ENCODE measurements around the gene PYGM.

Gene PYGM

GRCh38 chr11:64776875-64777274 lies 17.1 kb upstream of the PYGM start:
- H3K27ac ChIP-seq: peak overlapping the region in 10 of 11 experiments; percentile 97 to 100 (median 99); a peak in 19 of 22 replicates
- peaks cover 51 to 57% (median 54%) of the 10 kb centered on the region in 11 experiments for H3K36me3 ChIP-seq
- no peaks in the 10 kb centered on the region for H3K27me3 ChIP-seq
- peaks cover 58 to 69% (median 61%) of the 10 kb centered on the region in 10 experiments for H3K4me1 ChIP-seq
- no peaks in the 10 kb centered on the region for H3K9me3 ChIP-seq (replicated peaks in 1 of 11)
- TF ChIP-seq Cebpa-rat (IDR thresholded peaks at IDR 0.05): no peak
- H4K20me1 ChIP-seq: peaks cover 54 to 60% (median 57%) of the 10 kb centered on the region in 11 experiments
- peak overlapping the region; percentile 92 to 98 (median 97) for H3K4me2 ChIP-seq
- H3K4me3 ChIP-seq: peak overlapping the region; percentile 71 to 98 (median 92)
- H3K9ac ChIP-seq: peak overlapping the region; percentile 96 to 100 (median 99)

GRCh38 chr11:64776425-64776824 lies 16.7 kb upstream of the PYGM start:
- Histone ChIP-seq H3K4me1 (peaks cover 63 to 74% (median 66%) of the 10 kb centered on the region in 10 experiments), H3K9me3 (replicated peaks in 1 of 11) (no peaks in the 10 kb centered on the region), H3K36me3 (peaks cover 55 to 61% (median 58%) of the 10 kb centered on the region in 11 experiments)

GRCh38 chr11:64774144-64774543 lies 14.4 kb upstream of the PYGM start:
- Histone ChIP-seq H3K36me3 (peaks cover 78 to 84% (median 81%) of the 10 kb centered on the region in 11 experiments), H3K27ac (peak overlapping the region in 5 of 11 experiments; percentile 24 to 77 (median 67); a peak in 4 of 22 replicates), H3K4me1 (peaks cover 75 to 79% (median 78%) of the 10 kb centered on the region in 10 experiments), H3K4me3 (peak overlapping the region in 7 of 10 experiments; percentile 9 to 46 (median 19); a peak in 7 of 20 replicates), H3K4me2 (peak overlapping the region; percentile 75 to 98 (median 96)), H4K20me1 (peaks cover 81 to 88% (median 84%) of the 10 kb centered on the region in 11 experiments), H3K9me3 (replicated peaks in 1 of 11) (no peaks in the 10 kb centered on the region), H3K27me3 (no peaks in the 10 kb centered on the region), H3K9ac (peak overlapping the region in 8 of 11 experiments; percentile 9 to 100 (median 81); a peak in 12 of 22 replicates)
- TF ChIP-seq Cebpa-rat (IDR thresholded peaks at IDR 0.05): no peak

More at GRCh38 chr11:64776425-64776824, 16.7 kb upstream of the PYGM start:
- Histone ChIP-seq H3K27me3 (no peaks in the 10 kb centered on the region), H4K20me1 (peaks cover 58 to 65% (median 61%) of the 10 kb centered on the region in 11 experiments), H3K4me3 (peak overlapping the region; percentile 71 to 98 (median 92)), H3K9ac (peak overlapping the region; percentile 96 to 100 (median 99)), H3K27ac (peak overlapping the region in 7 of 11 experiments; percentile 97 to 100 (median 99); a peak in 8 of 22 replicates), H3K4me2 (peak overlapping the region; percentile 92 to 98 (median 97))
- TF ChIP-seq Cebpa-rat (IDR thresholded peaks at IDR 0.05): no peak

- Histone ChIP-seq H3K9me3 (replicated peaks in 1 of 11) (no peaks in the 10 kb centered on the region), H3K27me3 (no peaks in the 10 kb centered on the region), H3K36me3 (peaks cover 94 to 100% (median 97%) of the 10 kb centered on the region in 11 experiments), H3K4me1 (peaks cover 92 to 95% (median 95%) of the 10 kb centered on the region in 10 experiments), H3K9ac (peak overlapping the region; percentile 20 to 74 (median 63)), H4K20me1 (peaks cover 96 to 100% (median 100%) of the 10 kb centered on the region in 11 experiments), H3K4me3 (peak overlapping the region; percentile 14 to 50 (median 38); a peak in 18 of 20 replicates), H3K4me2 (peak overlapping the region; percentile 75 to 98 (median 96)), H3K27ac (peak overlapping the region; percentile 45 to 77 (median 74); a peak in 21 of 22 replicates)
- TF ChIP-seq Cebpa-rat (IDR thresholded peaks at IDR 0.05): peak in 1 of 11 experiments; percentile 48; a peak in 1 of 22 replicates
These were observed 12.7 kb upstream of the PYGM start for GRCh38 chr11:64772303-64773018.

GRCh38 chr11:64771861-64772260 lies 12.1 kb upstream of the PYGM start:
- Histone ChIP-seq H3K27ac (peak overlapping the region; percentile 45 to 77 (median 74); a peak in 21 of 22 replicates), H3K4me3 (peak overlapping the region; percentile 6 to 50 (median 35); a peak in 16 of 20 replicates), H3K4me2 (peak overlapping the region; percentile 75 to 98 (median 96)), H4K20me1 (peaks cover 96 to 100% (median 100%) of the 10 kb centered on the region in 11 experiments), H3K4me1 (peaks cover 96 to 100% (median 99%) of the 10 kb centered on the region in 10 experiments), H3K9ac (peak overlapping the region; percentile 20 to 73 (median 59); a peak in 17 of 22 replicates), H3K9me3 (replicated peaks in 1 of 11) (no peaks in the 10 kb centered on the region), H3K36me3 (peaks cover 94 to 100% (median 98%) of the 10 kb centered on the region in 11 experiments), H3K27me3 (no peaks in the 10 kb centered on the region)
- TF ChIP-seq Cebpa-rat (IDR thresholded peaks at IDR 0.05): no peak

- Histone ChIP-seq H3K9ac (peak overlapping the region in 2 of 11 experiments; percentile 30 to 36; a peak in 3 of 22 replicates), H3K4me3 (no peak overlapping the region), H3K36me3 (peaks cover 92 to 99% (median 96%) of the 10 kb centered on the region in 11 experiments), H4K20me1 (peaks cover 96 to 99% (median 98%) of the 10 kb centered on the region in 11 experiments), H3K4me1 (peaks cover 88 to 99% (median 96%) of the 10 kb centered on the region in 10 experiments), H3K9me3 (replicated peaks in 1 of 11) (no peaks in the 10 kb centered on the region), H3K4me2 (peak overlapping the region in 6 of 11 experiments; percentile 19 to 97 (median 96); a peak in 7 of 22 replicates), H3K27ac (peak overlapping the region in 4 of 11 experiments; percentile 1 to 77 (median 32); a peak in 4 of 22 replicates), H3K27me3 (no peaks in the 10 kb centered on the region)
- no peak for TF ChIP-seq Cebpa-rat (IDR thresholded peaks at IDR 0.05)
These were observed 10.3 kb upstream of the PYGM start for GRCh38 chr11:64770120-64770519.

- TF ChIP-seq Cebpa-rat (IDR thresholded peaks at IDR 0.05): no peak
- Histone ChIP-seq H3K9ac (peak overlapping the region in 6 of 11 experiments; percentile 1 to 39 (median 22); a peak in 8 of 22 replicates), H3K27ac (peak overlapping the region in 4 of 11 experiments; percentile 1 to 77 (median 30); a peak in 3 of 22 replicates), H3K4me1 (peaks cover 88 to 99% (median 96%) of the 10 kb centered on the region in 10 experiments), H4K20me1 (peaks cover 96 to 99% (median 98%) of the 10 kb centered on the region in 11 experiments), H3K27me3 (no peaks in the 10 kb centered on the region), H3K4me2 (peak overlapping the region in 10 of 11 experiments; percentile 12 to 97 (median 46); a peak in 13 of 22 replicates), H3K36me3 (peaks cover 92 to 99% (median 96%) of the 10 kb centered on the region in 11 experiments), H3K9me3 (replicated peaks in 1 of 11) (no peaks in the 10 kb centered on the region), H3K4me3 (no peak overlapping the region)
These were observed 9.5 kb upstream of the PYGM start for GRCh38 chr11:64769283-64769682.

- H3K4me1 ChIP-seq: peaks cover 88 to 99% (median 96%) of the 10 kb centered on the region in 10 experiments
- no peak for TF ChIP-seq Cebpa-rat (IDR thresholded peaks at IDR 0.05)
- peaks cover 92 to 99% (median 96%) of the 10 kb centered on the region in 11 experiments for H3K36me3 ChIP-seq
- H3K4me3 ChIP-seq: no peak overlapping the region; a peak in 1 of 20 replicates
- no peaks in the 10 kb centered on the region for H3K27me3 ChIP-seq
- peak overlapping the region; percentile 17 to 97 (median 48); a peak in 19 of 22 replicates for H3K4me2 ChIP-seq
- peak overlapping the region in 8 of 11 experiments; percentile 0 to 39 (median 22); a peak in 9 of 22 replicates for H3K9ac ChIP-seq
- H4K20me1 ChIP-seq: peaks cover 96 to 99% (median 98%) of the 10 kb centered on the region in 11 experiments
- peak overlapping the region in 6 of 11 experiments; percentile 2 to 77 (median 31); a peak in 8 of 22 replicates for H3K27ac ChIP-seq
- no peaks in the 10 kb centered on the region for H3K9me3 ChIP-seq (replicated peaks in 1 of 11)
These were observed 8.5 kb upstream of the PYGM start for GRCh38 chr11:64768300-64768694.
